HG02970 (cell line): ENCODE measurements around the gene SPOCK1.

ENCODE experiments used
- ATAC-seq: cut with Tn5 transposase; IDR thresholded peaks from one replicate; pipeline ENCODE4 v1.9.1; 2021; ENCODE audit warnings: mild to moderate bottlenecking, moderate library complexity, moderate number of reproducible peaks; ENCODE audit not compliant: unreplicated experiment, low FRiP score

SPOCK1 gene

DNA sequence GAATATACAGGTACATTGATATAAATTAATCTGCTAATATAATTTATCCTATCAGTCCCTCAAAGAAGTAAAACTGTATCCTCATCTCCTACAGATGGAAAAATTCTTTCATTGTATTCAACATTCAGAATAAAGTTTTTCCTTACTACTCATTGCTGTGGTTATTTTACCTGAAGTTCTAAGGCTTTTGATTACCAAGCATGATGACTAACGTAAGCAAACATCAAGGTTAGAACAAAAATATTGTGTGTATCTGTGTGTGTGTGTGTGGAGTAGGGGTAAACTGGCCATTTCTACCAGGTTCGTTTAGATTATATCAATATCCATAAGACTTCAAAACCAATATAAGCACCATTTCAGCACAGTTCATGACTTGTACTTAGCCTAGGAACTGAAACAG is 573.1 kb downstream of the SPOCK1 start:
- no peak for ATAC-seq
